Measurements from ENCODE around the gene IFT122. TPM values are rescaled to one million over a fixed set of nuclear protein-coding genes. Genes with fewer than 3 reads are reported as not detected.

The IFT122 gene
- total and polyA plus RNA-seq, 9 donors = 20.8 to 58.1 (median 45.6) TPM

GRCh38 chr3:129558081-129558771, 118.2 kb downstream of the IFT122 start:
- Histone ChIP-seq H3K4me3 (no peak overlapping the region), H3K27me3 (no peaks in the 10 kb centered on the region), H3K9me3 (no peaks in the 10 kb centered on the region), H3K27ac (no peak overlapping the region), H3K36me3 (no peaks in the 10 kb centered on the region), H3K4me1 (ENCODE audit: insufficient read depth) (peaks cover 29% of the 10 kb centered on the region)
- DNase-seq = no peak
- 87 to 92% (median 90%) methylated on average over 15 of the region's 15 CpGs for WGBS, 3 donors
- intact Hi-C loops (cut with DNase I) = no loop called here
- TF ChIP-seq POLR2A (IDR thresholded peaks at IDR 0.05) (no peak), EP300 (IDR thresholded peaks at IDR 0.05) (no peak)
- TF ChIP-seq, protein P1, sequence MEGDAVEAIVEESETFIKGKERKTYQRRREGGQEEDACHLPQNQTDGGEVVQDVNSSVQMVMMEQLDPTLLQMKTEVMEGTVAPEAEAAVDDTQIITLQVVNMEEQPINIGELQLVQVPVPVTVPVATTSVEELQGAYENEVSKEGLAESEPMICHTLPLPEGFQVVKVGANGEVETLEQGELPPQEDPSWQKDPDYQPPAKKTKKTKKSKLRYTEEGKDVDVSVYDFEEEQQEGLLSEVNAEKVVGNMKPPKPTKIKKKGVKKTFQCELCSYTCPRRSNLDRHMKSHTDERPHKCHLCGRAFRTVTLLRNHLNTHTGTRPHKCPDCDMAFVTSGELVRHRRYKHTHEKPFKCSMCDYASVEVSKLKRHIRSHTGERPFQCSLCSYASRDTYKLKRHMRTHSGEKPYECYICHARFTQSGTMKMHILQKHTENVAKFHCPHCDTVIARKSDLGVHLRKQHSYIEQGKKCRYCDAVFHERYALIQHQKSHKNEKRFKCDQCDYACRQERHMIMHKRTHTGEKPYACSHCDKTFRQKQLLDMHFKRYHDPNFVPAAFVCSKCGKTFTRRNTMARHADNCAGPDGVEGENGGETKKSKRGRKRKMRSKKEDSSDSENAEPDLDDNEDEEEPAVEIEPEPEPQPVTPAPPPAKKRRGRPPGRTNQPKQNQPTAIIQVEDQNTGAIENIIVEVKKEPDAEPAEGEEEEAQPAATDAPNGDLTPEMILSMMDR (IDR thresholded peaks at IDR 0.05) = no peak

DNA sequence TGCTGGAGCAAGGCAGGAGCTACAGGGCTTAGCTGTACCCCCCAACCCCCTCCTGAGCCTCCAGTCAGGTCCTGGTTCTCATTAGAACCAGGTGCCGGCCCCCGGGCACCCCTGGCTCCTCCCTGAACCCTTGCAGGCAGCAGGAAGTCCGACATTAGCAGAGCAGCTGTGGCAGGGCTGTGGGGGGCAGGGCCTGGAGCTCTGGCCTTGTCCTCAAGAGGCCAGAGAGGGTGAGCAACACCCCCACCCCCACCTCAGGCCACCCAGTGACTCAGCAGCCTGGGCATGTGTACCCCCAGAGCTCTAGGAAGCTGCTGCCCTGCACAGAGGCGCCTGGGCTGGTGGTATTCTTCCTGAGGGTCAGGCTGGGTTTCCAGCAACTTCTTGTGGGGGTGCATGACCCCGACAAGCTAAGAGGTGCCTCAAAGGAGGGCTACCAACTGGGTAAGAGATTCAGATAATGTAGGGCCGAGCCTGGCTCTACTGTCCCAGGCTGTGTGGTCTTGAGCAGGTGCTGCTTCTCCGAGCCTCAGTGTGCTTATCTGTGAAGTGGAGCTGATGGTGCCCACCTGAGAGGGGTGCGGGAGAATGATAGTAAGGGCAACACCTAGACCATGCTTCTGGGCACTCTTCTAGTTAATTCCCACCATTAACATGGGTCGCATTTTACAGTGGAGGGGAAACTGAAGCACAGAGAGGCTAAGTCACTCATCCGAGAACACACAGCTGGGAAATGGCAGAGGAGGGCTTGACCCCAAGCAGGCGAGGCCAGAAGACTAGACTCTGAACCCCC, 118.9 kb downstream of the IFT122 start:
- Histone ChIP-seq H3K27me3 (no peaks in the 10 kb centered on the region), H3K4me3 (no peak overlapping the region), H3K9me3 (no peaks in the 10 kb centered on the region), H3K4me1 (ENCODE audit: insufficient read depth) (peaks cover 26% of the 10 kb centered on the region), H3K27ac (peak overlapping the region in 1 of 2 donors; percentile 2), H3K36me3 (no peaks in the 10 kb centered on the region)
- WGBS, 3 donors = 74 to 81% (median 75%) methylated on average over 10 to 11 of the region's 11 CpGs
- TF ChIP-seq POLR2A (IDR thresholded peaks at IDR 0.05) (no peak), EP300 (IDR thresholded peaks at IDR 0.05) (no peak)
- TF ChIP-seq, protein P1 (IDR thresholded peaks at IDR 0.05) = no peak
- no peak for DNase-seq
- intact Hi-C loops (cut with DNase I) = no loop called here

- Histone ChIP-seq H3K36me3 (no peaks in the 10 kb centered on the region), H3K4me1 (ENCODE audit: insufficient read depth) (peaks cover 23% of the 10 kb centered on the region), H3K4me3 (no peak overlapping the region), H3K27ac (peak overlapping the region; percentile 45 to 92), H3K9me3 (no peaks in the 10 kb centered on the region), H3K27me3 (no peaks in the 10 kb centered on the region)
- no peak for DNase-seq
- TF ChIP-seq POLR2A (IDR thresholded peaks at IDR 0.05) (no peak), EP300 (IDR thresholded peaks at IDR 0.05) (no peak)
- TF ChIP-seq, protein P1 (IDR thresholded peaks at IDR 0.05) = no peak
- intact Hi-C loops (cut with DNase I) = loop anchor here in 2 of 4 donors (5.0 to 10.0 kb wide), 3 partner anchors 38 to 67 kb away; no protein-coding TSS in a partner anchor
- WGBS, 3 donors = 71 to 79% (median 73%) methylated on average over 20 of the region's 20 CpGs
These were observed 119.6 kb downstream of the IFT122 start for GRCh38 chr3:129559565-129560079.

DNA sequence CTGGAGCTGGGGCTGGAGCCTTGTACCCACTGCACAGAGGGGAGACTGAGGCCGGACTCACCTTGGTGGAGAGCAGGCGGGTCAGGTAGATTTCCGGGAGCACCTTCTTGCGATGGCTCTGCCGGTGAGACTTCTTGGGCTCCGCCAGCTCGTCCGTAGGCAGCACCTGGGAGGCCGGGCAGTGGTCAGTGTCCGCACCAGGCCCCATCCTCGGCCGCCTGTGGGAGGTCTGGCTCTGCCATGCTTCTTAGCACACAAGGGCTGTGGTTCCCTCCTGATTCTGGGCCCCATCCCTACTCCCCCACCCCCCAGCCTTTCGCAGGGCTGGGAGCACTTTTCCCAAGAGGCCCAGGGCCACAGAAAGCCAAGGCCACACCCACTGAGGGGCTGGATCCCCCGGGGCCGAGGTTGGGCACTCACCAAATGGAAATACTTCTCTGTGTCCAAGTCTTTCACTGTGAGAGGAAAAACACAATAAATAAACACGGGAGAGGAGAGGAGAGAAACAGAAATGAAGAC, 120.3 kb downstream of the IFT122 start:
- no peak for TF ChIP-seq EP300 (IDR thresholded peaks at IDR 0.05)
- TF ChIP-seq, protein P1 (IDR thresholded peaks at IDR 0.05) = no peak
- TF ChIP-seq POLR2A (IDR thresholded peaks at IDR 0.05) = no peak
- Histone ChIP-seq H3K4me3 (peak overlapping the region; percentile 8), H3K27me3 (no peaks in the 10 kb centered on the region), H3K27ac (peak overlapping the region; percentile 45 to 92), H3K36me3 (no peaks in the 10 kb centered on the region), H3K9me3 (no peaks in the 10 kb centered on the region), H3K4me1 (ENCODE audit: insufficient read depth) (peaks cover 19% of the 10 kb centered on the region)
- intact Hi-C loops (cut with DNase I) = loop anchor here in 2 of 4 donors (5.0 to 10.0 kb wide), 3 partner anchors 37 to 68 kb away; no protein-coding TSS in a partner anchor
- DNase-seq = peak; percentile 61 to 74 (median 65)
- 61 to 63% (median 61%) methylated on average over 16 of the region's 16 CpGs for WGBS, 3 donors
